ENCODE data around the gene LSM5. TPM values are rescaled to one million over a fixed set of nuclear protein-coding genes. Genes with fewer than 3 reads are reported as not detected.
A peak's percentile ranks its signal among the peaks of the same experiment; 100 is the strongest.

Gene LSM5
- total RNA-seq, 1 experiment from 2014 or later: 108 TPM

- no peak overlapping the region for H3K4ac ChIP-seq (ENCODE audit: low read depth, low read length)
- peak overlapping the region; percentile 41 for H4K5ac ChIP-seq (ENCODE audit: insufficient read length, low read depth, low read length)
- H2BK5ac ChIP-seq (ENCODE audit: insufficient read length, low read length): no peak overlapping the region
- Mint-ChIP-seq H3K36me3 (ENCODE audit: insufficient read depth in 1 of 3, low read depth in 3 of 3) (peaks cover 9 to 29% (median 28%) of the 10 kb centered on the region in 3 experiments; a peak in 6 of 7 replicates), H3K9me3 (no peaks in the 10 kb centered on the region), H3K27ac (peak overlapping the region; percentile 88 to 95 (median 94); a peak in 6 of 7 replicates), H3K4me3 (peak overlapping the region; percentile 91 to 97), H3K4me1 (peaks cover 7 to 12% of the 10 kb centered on the region in 2 experiments), H3K27me3 (ENCODE audit: low read depth) (no peaks in the 10 kb centered on the region)
- peak overlapping the region; percentile 85 for H3K9ac ChIP-seq (ENCODE audit: extremely low read depth, insufficient read length, low read length)
- H3K18ac ChIP-seq (ENCODE audit: insufficient read length, low read depth, low read length): no peak overlapping the region
- peaks cover 4% of the 10 kb centered on the region for H3K23me2 ChIP-seq (ENCODE audit: insufficient read length, low read depth, low read length, poor library complexity, severe bottlenecking)
- H3T11ph ChIP-seq (ENCODE audit: low read length): no peak overlapping the region
- DNase-seq: no peak
- H3K23ac ChIP-seq (ENCODE audit: insufficient read length, low read depth, low read length): no peak overlapping the region
- H3K14ac ChIP-seq (ENCODE audit: insufficient read depth, low read length): peak overlapping the region; percentile 71; the same call in 1 of the 2 replicates
- H3K4me1 ChIP-seq (ENCODE audit: insufficient read depth, low read length): no peaks in the 10 kb centered on the region
- H2BK120ac ChIP-seq (ENCODE audit: low read depth, low read length, poor library complexity, severe bottlenecking): no peak overlapping the region
- H4K20me1 ChIP-seq (ENCODE audit: control insufficient read depth, insufficient read depth, insufficient read length): no peaks in the 10 kb centered on the region
- H4K91ac ChIP-seq (ENCODE audit: insufficient read length, low read depth, low read length): no peak overlapping the region
- H3K9me3 ChIP-seq (ENCODE audit: control insufficient read depth, low read depth, low read length): no peaks in the 10 kb centered on the region
- no peak overlapping the region for H4K8ac ChIP-seq (replicated peaks; ENCODE audit: insufficient read length, low read depth, low read length)
- H3K4me2 ChIP-seq (ENCODE audit: insufficient read depth, insufficient read length, low read length): peak overlapping the region; percentile 95
- H2AFZ ChIP-seq (ENCODE audit: low read length): no peak overlapping the region
- no peak overlapping the region for H2BK15ac ChIP-seq (ENCODE audit: low read depth, low read length)
- TF ChIP-seq, protein P1, sequence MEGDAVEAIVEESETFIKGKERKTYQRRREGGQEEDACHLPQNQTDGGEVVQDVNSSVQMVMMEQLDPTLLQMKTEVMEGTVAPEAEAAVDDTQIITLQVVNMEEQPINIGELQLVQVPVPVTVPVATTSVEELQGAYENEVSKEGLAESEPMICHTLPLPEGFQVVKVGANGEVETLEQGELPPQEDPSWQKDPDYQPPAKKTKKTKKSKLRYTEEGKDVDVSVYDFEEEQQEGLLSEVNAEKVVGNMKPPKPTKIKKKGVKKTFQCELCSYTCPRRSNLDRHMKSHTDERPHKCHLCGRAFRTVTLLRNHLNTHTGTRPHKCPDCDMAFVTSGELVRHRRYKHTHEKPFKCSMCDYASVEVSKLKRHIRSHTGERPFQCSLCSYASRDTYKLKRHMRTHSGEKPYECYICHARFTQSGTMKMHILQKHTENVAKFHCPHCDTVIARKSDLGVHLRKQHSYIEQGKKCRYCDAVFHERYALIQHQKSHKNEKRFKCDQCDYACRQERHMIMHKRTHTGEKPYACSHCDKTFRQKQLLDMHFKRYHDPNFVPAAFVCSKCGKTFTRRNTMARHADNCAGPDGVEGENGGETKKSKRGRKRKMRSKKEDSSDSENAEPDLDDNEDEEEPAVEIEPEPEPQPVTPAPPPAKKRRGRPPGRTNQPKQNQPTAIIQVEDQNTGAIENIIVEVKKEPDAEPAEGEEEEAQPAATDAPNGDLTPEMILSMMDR (conservative IDR thresholded peaks at IDR 0.05): no peak
- no peaks in the 10 kb centered on the region for H3K27me3 ChIP-seq (ENCODE audit: insufficient read depth, low read length)
- no CpG with 5 or more reads among the region's 9 CpGs for WGBS (ENCODE audit: extremely low coverage, insufficient read length, low lambda C conversion rate)
- no peaks in the 10 kb centered on the region for H3K79me1 ChIP-seq (ENCODE audit: insufficient read depth, low read depth, low read length, poor library complexity, severe bottlenecking)
- H2BK12ac ChIP-seq (ENCODE audit: insufficient read length, low read depth, low read length): no peak overlapping the region
- no peaks in the 10 kb centered on the region; the same call in 1 of the 2 replicates for H3K79me2 ChIP-seq (ENCODE audit: insufficient read depth, low read length)
- peak overlapping the region; percentile 19 for H3K56ac ChIP-seq (ENCODE audit: insufficient read length, low read depth, low read length)
- no peak overlapping the region for H2AK5ac ChIP-seq (ENCODE audit: insufficient read length, low read length)
- H3K27ac ChIP-seq (ENCODE audit: insufficient read length, low read depth, low read length): peak overlapping the region; percentile 8
- no peak overlapping the region for H2BK20ac ChIP-seq (ENCODE audit: low read depth, low read length, poor library complexity, severe bottlenecking)
Measured at GRCh38 chr7:32489788-32490126, 423 bp downstream of the LSM5 start.

Measured in H9 (cell line).